HG02981 (cell line): ENCODE results near the gene JAM2.
"Not testable (repeated sequence)": the region's sequence is repeated elsewhere in the genome, so short reads cannot be mapped to it uniquely, and the experiment has no call there.

Experiments used
- ATAC-seq: cut with Tn5 transposase; IDR thresholded peaks from one replicate; pipeline ENCODE4 v1.9.1; 2021; ENCODE audit warnings: mild to moderate bottlenecking, moderate library complexity; ENCODE audit not compliant: unreplicated experiment

The JAM2 gene

GRCh38 chr21:25714066-25714465 is 75.0 kb downstream of the JAM2 start:
- ATAC-seq, result not testable (repeated sequence)

- no peak for ATAC-seq
Observed at GRCh38 chr21:25717491-25718147, 78.6 kb downstream of the JAM2 start.

GRCh38 chr21:25721987-25722386 is 82.9 kb downstream of the JAM2 start:
- ATAC-seq, result no peak

GRCh38 chr21:25722631-25723030 is 83.6 kb downstream of the JAM2 start:
- ATAC-seq, result no peak

GRCh38 chr21:25732091-25732760 is 93.2 kb downstream of the JAM2 start:
- no peak for ATAC-seq

- ATAC-seq, result peak; percentile 28
Observed at GRCh38 chr21:25733859-25734653, 95.0 kb downstream of the JAM2 start.

- peak; percentile 0 for ATAC-seq
Observed at GRCh38 chr21:25734654-25734903, 95.5 kb downstream of the JAM2 start.

GRCh38 chr21:25734904-25735645 is 96.0 kb downstream of the JAM2 start, which contains the start of the genes ATP5PF and GABPA:
Gene ATP5PF (minus strand): TSS chr21:25734904. CDS start chr21:25729794, 5,110 bp downstream.
Gene GABPA (plus strand): TSS chr21:25734972. CDS start chr21:25741599, 6,627 bp downstream.
- peak; percentile 86 for ATAC-seq

- ATAC-seq, result peak; percentile 11
Observed at GRCh38 chr21:25735646-25736597, 96.9 kb downstream of the JAM2 start.

- no peak for ATAC-seq
Observed at GRCh38 chr21:25737421-25737820, 98.4 kb downstream of the JAM2 start.

GRCh38 chr21:25742900-25743299 is 103.8 kb downstream of the JAM2 start:
- ATAC-seq, result no peak

- no peak for ATAC-seq
Observed at GRCh38 chr21:25744854-25745253, 105.8 kb downstream of the JAM2 start.

- no peak for ATAC-seq
Observed at GRCh38 chr21:25750085-25750484, 111.0 kb downstream of the JAM2 start.

GRCh38 chr21:25752416-25752815 is 113.4 kb downstream of the JAM2 start:
- no peak for ATAC-seq

GRCh38 chr21:25756190-25756932 is 117.3 kb downstream of the JAM2 start:
- ATAC-seq, result no peak

- no peak for ATAC-seq
Observed at GRCh38 chr21:25757531-25757930, 118.5 kb downstream of the JAM2 start.

- ATAC-seq, result no peak
Observed at GRCh38 chr21:25759573-25759972, 120.5 kb downstream of the JAM2 start.

- ATAC-seq, result no peak
Observed at GRCh38 chr21:25760061-25760460, 121.0 kb downstream of the JAM2 start.

GRCh38 chr21:25760677-25761076 is 121.6 kb downstream of the JAM2 start:
- no peak for ATAC-seq
